Astrocyte of the cerebellum (primary cell): Measurements from ENCODE around the gene CCDC192.

Experiments used
- DNase-seq: peaks from one replicate; pipeline ENCODE4 v3.0.0-alpha.2; 2011; ENCODE audit warnings: low read depth
- H3K4me3 ChIP-seq: 2 replicates; pipeline ENCODE4 v1.5.1; 2011; ENCODE audit warnings: mild to moderate bottlenecking, low read depth, low read length, moderate library complexity
- CTCF ChIP-seq: IDR thresholded peaks from 2 replicates; pipeline ENCODE4 v1.5.1; 2012; ENCODE audit warnings: low read length, low read depth, moderate library complexity, mild to moderate bottlenecking; ENCODE audit errors: missing control alignments
- in situ Hi-C: cut with HindIII; loops from 2 replicates; pipeline ENCODE4 v1.10.0; 2017; ENCODE audit warnings: low sequenced_read_pairs

The CCDC192 gene

GRCh38 chr5:127758766-127759283 lies 55.6 kb downstream of the CCDC192 start:
- no peak for TF ChIP-seq CTCF
- in situ Hi-C loops: no loop called here
- H3K4me3 ChIP-seq: no peak overlapping the region
- no peak for DNase-seq

- TF ChIP-seq CTCF: no peak
- DNase-seq: no peak
- H3K4me3 ChIP-seq: no peak overlapping the region
- in situ Hi-C loops: loop anchor here (5.0 kb wide), 1 partner anchor 35 kb away; no protein-coding TSS in a partner anchor
Measured at GRCh38 chr5:127761869-127762268, 58.7 kb downstream of the CCDC192 start.

- in situ Hi-C loops: loop anchor here (5.0 kb wide), 1 partner anchor 35 kb away; no protein-coding TSS in a partner anchor
- no peak for TF ChIP-seq CTCF
Measured at GRCh38 chr5:127762412-127762811, 59.2 kb downstream of the CCDC192 start.

GRCh38 chr5:127766676-127767335 lies 63.6 kb downstream of the CCDC192 start:
- DNase-seq: no peak
- in situ Hi-C loops: no loop called here
- H3K4me3 ChIP-seq: no peak overlapping the region
- TF ChIP-seq CTCF: no peak

More at GRCh38 chr5:127762412-127762811, 59.2 kb downstream of the CCDC192 start:
- no peak overlapping the region for H3K4me3 ChIP-seq
- DNase-seq: no peak

GRCh38 chr5:127769386-127769785 lies 66.2 kb downstream of the CCDC192 start:
- TF ChIP-seq CTCF: no peak
- H3K4me3 ChIP-seq: no peak overlapping the region
- no peak for DNase-seq
- in situ Hi-C loops: no loop called here

- in situ Hi-C loops: no loop called here
- TF ChIP-seq CTCF: no peak
- DNase-seq: no peak
- no peak overlapping the region for H3K4me3 ChIP-seq
Measured at GRCh38 chr5:127770272-127770671, 67.1 kb downstream of the CCDC192 start.

- no peak for TF ChIP-seq CTCF
- DNase-seq: no peak
- H3K4me3 ChIP-seq: no peak overlapping the region
- in situ Hi-C loops: no loop called here
Measured at GRCh38 chr5:127772531-127772930, 69.3 kb downstream of the CCDC192 start.
